ENCODE results near the gene TBX10.

Gene TBX10

GRCh38 chr11:67607507-67607906 is 32.1 kb downstream of the TBX10 start:
- peaks cover 9% of the 10 kb centered on the region for H3K4me1 ChIP-seq (ENCODE audit: low read depth, poor library complexity, severe bottlenecking)
- no peaks in the 10 kb centered on the region for H3K36me3 ChIP-seq (ENCODE audit: insufficient read depth)
- peak overlapping the region; percentile 68 for H3K9ac ChIP-seq
- H3K4me2 ChIP-seq = peak overlapping the region; percentile 86
- no peak for TF ChIP-seq CTCF (conservative IDR thresholded peaks at IDR 0.05; ENCODE audit: low read depth, low read length)
- no peak overlapping the region for H2AFZ ChIP-seq (ENCODE audit: low read depth)
- no peak overlapping the region for H3K4me3 ChIP-seq (IDR thresholded peaks at IDR 0.05; ENCODE audit: insufficient read depth, low read depth, low read length)
- H3K27me3 ChIP-seq (ENCODE audit: insufficient read depth, low read depth) = no peaks in the 10 kb centered on the region
- peak overlapping the region; percentile 39; the same call in 1 of the 2 replicates for H3K27ac ChIP-seq
- H4K20me1 ChIP-seq (ENCODE audit: insufficient read depth) = no peaks in the 10 kb centered on the region
- peaks cover 18% of the 10 kb centered on the region for H3K79me2 ChIP-seq (ENCODE audit: insufficient read depth, low read depth)

DNA sequence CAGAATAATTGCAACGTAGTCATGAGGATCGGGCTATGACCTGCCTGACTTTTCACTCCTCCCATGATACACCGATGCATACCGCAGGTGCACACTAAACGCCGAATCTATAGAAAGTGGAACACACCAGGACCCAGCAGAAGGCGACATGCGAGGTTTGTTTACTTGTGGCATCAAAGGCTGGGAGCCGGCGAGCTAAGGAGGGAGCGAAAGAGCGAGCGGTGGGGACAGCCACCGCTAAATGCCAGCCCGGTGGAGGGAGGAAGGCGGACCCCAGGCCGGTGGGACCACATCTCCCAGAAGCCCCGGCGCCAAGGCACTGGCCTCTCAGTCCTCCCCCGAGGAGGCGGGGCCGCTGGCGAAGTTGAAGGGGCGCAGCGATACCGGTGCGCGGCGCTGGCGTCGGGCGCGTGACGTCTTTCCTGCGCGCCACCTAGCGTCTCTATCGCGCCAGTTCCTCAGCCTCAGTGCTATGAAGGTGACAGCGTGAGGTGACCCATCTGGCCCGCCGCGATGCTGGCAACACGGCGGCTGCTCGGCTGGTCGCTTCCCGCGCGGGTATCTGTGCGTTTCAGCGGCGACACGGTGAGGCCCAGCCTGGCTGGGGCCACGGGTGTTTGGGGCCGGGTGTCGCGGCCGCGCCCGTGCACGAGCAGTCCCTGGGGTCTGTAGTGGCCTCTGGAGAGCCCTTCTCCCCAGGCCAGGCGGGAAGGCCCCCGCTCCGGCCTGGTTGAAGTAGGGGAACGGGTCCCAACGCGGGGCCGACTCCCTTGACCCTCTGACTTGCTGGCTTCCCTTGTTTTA is 32.9 kb downstream of the TBX10 start, which contains the start of gene NDUFV1:
NDUFV1 (plus strand) TSS at position 445 of the 804 bp plus-strand sequence; CDS start at position 514, 69 bp downstream.
- peaks cover 9% of the 10 kb centered on the region for H3K4me1 ChIP-seq (ENCODE audit: low read depth, poor library complexity, severe bottlenecking)
- no peaks in the 10 kb centered on the region for H3K27me3 ChIP-seq (ENCODE audit: insufficient read depth, low read depth)
- H2AFZ ChIP-seq (ENCODE audit: low read depth) = peak within 1 kb of the TSS; percentile 76
- no peaks in the 10 kb centered on the region for H4K20me1 ChIP-seq (ENCODE audit: insufficient read depth)
- TF ChIP-seq CTCF (conservative IDR thresholded peaks at IDR 0.05; ENCODE audit: low read depth, low read length) = peak; percentile 47
- H3K4me2 ChIP-seq = peak within 1 kb of the TSS; percentile 86
- peak within 1 kb of the TSS; percentile 39; the same call in 1 of the 2 replicates for H3K27ac ChIP-seq
- no peak within 1 kb of the TSS for H3K4me3 ChIP-seq (IDR thresholded peaks at IDR 0.05; ENCODE audit: insufficient read depth, low read depth, low read length)
- H3K79me2 ChIP-seq (ENCODE audit: insufficient read depth, low read depth) = peaks cover 18% of the 10 kb centered on the region
- H3K36me3 ChIP-seq (ENCODE audit: insufficient read depth) = no peaks in the 10 kb centered on the region
- H3K9ac ChIP-seq = peak within 1 kb of the TSS; percentile 68

DNA sequence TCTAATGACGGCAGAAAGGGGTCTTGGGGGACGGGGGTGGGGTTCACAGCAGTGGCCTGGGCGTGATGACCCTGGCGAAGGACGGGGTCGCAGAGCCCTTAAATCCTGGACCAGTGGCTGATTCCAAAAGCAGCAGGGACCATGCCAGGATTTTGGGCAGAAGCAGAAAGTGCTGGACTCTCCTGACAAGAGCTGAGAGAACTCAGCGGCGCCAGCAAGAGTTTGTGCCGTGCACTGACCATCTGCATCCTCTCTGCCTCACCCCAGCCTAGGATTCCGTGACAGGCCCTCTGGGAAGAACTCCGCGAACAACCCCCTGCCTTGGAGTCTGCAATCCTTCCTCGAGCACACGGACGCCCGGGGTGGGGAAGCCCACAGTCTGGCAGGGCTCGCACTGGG is 33.5 kb downstream of the TBX10 start:
- H4K20me1 ChIP-seq (ENCODE audit: insufficient read depth) = no peaks in the 10 kb centered on the region
- peaks cover 18% of the 10 kb centered on the region for H3K79me2 ChIP-seq (ENCODE audit: insufficient read depth, low read depth)
- peak overlapping the region; percentile 68 for H3K4me2 ChIP-seq
- H3K27ac ChIP-seq = no peak overlapping the region
- no peak overlapping the region for H3K4me3 ChIP-seq (IDR thresholded peaks at IDR 0.05; ENCODE audit: insufficient read depth, low read depth, low read length)
- no peak for TF ChIP-seq CTCF (conservative IDR thresholded peaks at IDR 0.05; ENCODE audit: low read depth, low read length)
- no peaks in the 10 kb centered on the region for H3K27me3 ChIP-seq (ENCODE audit: insufficient read depth, low read depth)
- no peaks in the 10 kb centered on the region for H3K36me3 ChIP-seq (ENCODE audit: insufficient read depth)
- peak overlapping the region; percentile 76 for H2AFZ ChIP-seq (ENCODE audit: low read depth)
- H3K9ac ChIP-seq = no peak overlapping the region; the same call in 1 of the 2 replicates
- H3K4me1 ChIP-seq (ENCODE audit: low read depth, poor library complexity, severe bottlenecking) = peaks cover 9% of the 10 kb centered on the region

DNA sequence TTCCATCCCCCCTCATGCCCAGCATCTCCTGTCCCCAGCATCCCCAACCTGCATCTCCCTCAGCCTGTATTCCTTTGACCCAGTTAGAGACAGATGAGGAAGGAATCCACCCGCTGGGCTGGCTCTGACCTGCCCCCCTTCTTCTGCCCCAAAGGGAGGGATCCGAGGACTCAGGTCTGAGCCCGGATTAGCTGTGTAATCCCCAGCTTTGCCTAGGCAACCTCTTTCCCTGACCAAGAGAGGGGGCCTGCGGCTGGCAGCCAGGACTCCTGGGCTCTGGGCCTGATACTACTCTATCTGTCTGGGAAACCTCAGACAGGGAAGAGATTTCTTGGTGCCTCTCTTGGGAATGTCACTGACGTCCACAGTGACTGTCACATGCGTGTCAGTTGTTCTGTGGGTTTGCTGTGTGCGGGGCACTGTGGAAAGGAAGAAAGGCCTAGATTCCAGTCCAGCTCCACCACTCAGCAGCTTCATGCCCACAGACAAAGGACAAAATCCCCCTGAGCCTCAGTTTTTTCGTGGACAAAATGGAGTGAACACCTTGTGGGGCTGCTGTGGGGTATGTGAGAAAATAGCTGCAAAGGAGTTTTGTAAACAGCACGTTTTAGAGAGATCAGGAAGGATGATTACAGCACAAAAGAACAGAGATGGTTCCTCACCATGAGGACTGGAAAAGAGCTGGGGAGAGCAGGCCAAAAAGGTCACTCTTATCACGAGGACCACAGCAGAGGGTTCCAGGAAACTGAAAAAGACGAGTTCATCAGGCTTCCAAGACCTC is 34.1 kb downstream of the TBX10 start:
- Histone ChIP-seq H2AFZ (ENCODE audit: low read depth) (peak overlapping the region; percentile 76; the same call in 1 of the 2 replicates), H3K27ac (no peak overlapping the region), H3K36me3 (ENCODE audit: insufficient read depth) (no peaks in the 10 kb centered on the region), H3K79me2 (ENCODE audit: insufficient read depth, low read depth) (peaks cover 18% of the 10 kb centered on the region), H4K20me1 (ENCODE audit: insufficient read depth) (no peaks in the 10 kb centered on the region), H3K4me3 (IDR thresholded peaks at IDR 0.05; ENCODE audit: insufficient read depth, low read depth, low read length) (no peak overlapping the region), H3K27me3 (ENCODE audit: insufficient read depth, low read depth) (no peaks in the 10 kb centered on the region), H3K4me2 (no peak overlapping the region), H3K9ac (no peak overlapping the region), H3K4me1 (ENCODE audit: low read depth, poor library complexity, severe bottlenecking) (peaks cover 9% of the 10 kb centered on the region)
- no peak for TF ChIP-seq CTCF (conservative IDR thresholded peaks at IDR 0.05; ENCODE audit: low read depth, low read length)
